Osteocyte (in vitro differentiated cells): Measurements from ENCODE around the gene ZNF430. TPM values are rescaled to one million over a fixed set of nuclear protein-coding genes. Genes with fewer than 3 reads are reported as not detected.

Experiments
- DNase-seq: peaks from one replicate; pipeline ENCODE4 v3.0.0; 2021; ENCODE audit warnings: mixed read lengths; ENCODE audit not compliant: unreplicated experiment; ENCODE audit errors: extremely low spot score
- H3K27ac Mint-ChIP-seq: one replicate; pipeline ENCODE4 v1.8.0; 2021; ENCODE audit warnings: mild to moderate bottlenecking, mixed read lengths; ENCODE audit not compliant: unreplicated experiment
- H3K27me3 Mint-ChIP-seq: one replicate; pipeline ENCODE4 v1.8.0; 2021; ENCODE audit warnings: mixed read lengths; ENCODE audit not compliant: unreplicated experiment
- H3K36me3 Mint-ChIP-seq: one replicate; pipeline ENCODE4 v1.8.0; 2021; ENCODE audit warnings: mixed read lengths; ENCODE audit not compliant: unreplicated experiment
- H3K4me1 Mint-ChIP-seq: one replicate; pipeline ENCODE4 v1.8.0; 2021; ENCODE audit warnings: mixed read lengths; ENCODE audit not compliant: unreplicated experiment
- H3K4me3 Mint-ChIP-seq: one replicate; pipeline ENCODE4 v1.8.0; 2021; ENCODE audit warnings: mild to moderate bottlenecking, moderate library complexity, mixed read lengths; ENCODE audit not compliant: unreplicated experiment
- H3K9me3 Mint-ChIP-seq: one replicate; pipeline ENCODE4 v1.8.0; 2021; ENCODE audit warnings: mixed read lengths; ENCODE audit not compliant: unreplicated experiment
- CTCF ChIP-seq: fragments of 200-600 bp; sonication (generic); IDR thresholded peaks from 2 replicates; pipeline ENCODE4 v1.5.0; 2021; ENCODE audit warnings: antibody characterized with exemption, mild to moderate bottlenecking, moderate library complexity
- total RNA-seq: library from RNA; stranded (reverse); gene quantifications from 2 replicates; pipeline ENCODE4 v1.2.1, GENCODE V29; 2021

The ZNF430 gene
- total RNA-seq, 1 donor from 2014 or later = 13.3 TPM

- H3K27ac Mint-ChIP-seq = no peak overlapping the region
- H3K4me3 Mint-ChIP-seq = no peak overlapping the region
- peaks cover 39% of the 10 kb centered on the region for H3K36me3 Mint-ChIP-seq
- no peaks in the 10 kb centered on the region for H3K9me3 Mint-ChIP-seq
- TF ChIP-seq CTCF = no peak
- DNase-seq = no peak
- no peaks in the 10 kb centered on the region for H3K27me3 Mint-ChIP-seq
- H3K4me1 Mint-ChIP-seq = peaks cover 36% of the 10 kb centered on the region
Measured at GRCh38 chr19:21023901-21024300, 3.4 kb downstream of the ZNF430 start.

GRCh38 chr19:21028969-21029268, 8.5 kb downstream of the ZNF430 start:
- peaks cover 43% of the 10 kb centered on the region for H3K36me3 Mint-ChIP-seq
- H3K4me1 Mint-ChIP-seq = peaks cover 20% of the 10 kb centered on the region
- H3K9me3 Mint-ChIP-seq = no peaks in the 10 kb centered on the region
- no peak for TF ChIP-seq CTCF
- H3K27me3 Mint-ChIP-seq = no peaks in the 10 kb centered on the region
- H3K27ac Mint-ChIP-seq = no peak overlapping the region
- no peak for DNase-seq
- no peak overlapping the region for H3K4me3 Mint-ChIP-seq

GRCh38 chr19:21045028-21045427, 24.6 kb downstream of the ZNF430 start:
- H3K36me3 Mint-ChIP-seq = peaks cover 59% of the 10 kb centered on the region
- H3K27me3 Mint-ChIP-seq = no peaks in the 10 kb centered on the region
- no peak overlapping the region for H3K27ac Mint-ChIP-seq
- no peak for DNase-seq
- TF ChIP-seq CTCF = no peak
- no peaks in the 10 kb centered on the region for H3K4me1 Mint-ChIP-seq
- H3K4me3 Mint-ChIP-seq = no peak overlapping the region
- H3K9me3 Mint-ChIP-seq = peaks cover 42% of the 10 kb centered on the region

- H3K36me3 Mint-ChIP-seq = peaks cover 55% of the 10 kb centered on the region
- no peaks in the 10 kb centered on the region for H3K4me1 Mint-ChIP-seq
- peaks cover 42% of the 10 kb centered on the region for H3K9me3 Mint-ChIP-seq
- H3K27ac Mint-ChIP-seq = no peak overlapping the region
- H3K27me3 Mint-ChIP-seq = no peaks in the 10 kb centered on the region
- no peak for DNase-seq
- TF ChIP-seq CTCF = no peak
- no peak overlapping the region for H3K4me3 Mint-ChIP-seq
Measured at GRCh38 chr19:21046489-21046888, 26.0 kb downstream of the ZNF430 start.

- H3K4me1 Mint-ChIP-seq = no peaks in the 10 kb centered on the region
- no peak overlapping the region for H3K27ac Mint-ChIP-seq
- TF ChIP-seq CTCF = no peak
- H3K27me3 Mint-ChIP-seq = no peaks in the 10 kb centered on the region
- peaks cover 58% of the 10 kb centered on the region for H3K36me3 Mint-ChIP-seq
- peaks cover 48% of the 10 kb centered on the region for H3K9me3 Mint-ChIP-seq
- DNase-seq = no peak
- H3K4me3 Mint-ChIP-seq = no peak overlapping the region
Measured at GRCh38 chr19:21047716-21048115, 27.3 kb downstream of the ZNF430 start.
